HepG2 (cell line): ENCODE data around the gene CNTN5. TPM values are rescaled to one million over a fixed set of nuclear protein-coding genes. Genes with fewer than 3 reads are reported as not detected.

ENCODE experiments used
- ATAC-seq: fragments of 200-7000 bp; cut with Tn5 transposase; 3 replicates; pipeline ENCODE4 v1.9.1; 2020; ENCODE audit warnings: mild to moderate bottlenecking, moderate library complexity
- BruUV-seq: library from RNA; stranded (reverse); fragments of 400-500 nt; replicated peaks from 2 replicates; lab custom pipeline; 2021; lab: Mats Ljungman, UMichigan
- CTCF ChIA-PET: fragments of 300-600 bp; formaldehyde crosslinking; extraction: SDS; loops from one replicate; lab custom pipeline; 2021; ENCODE audit warnings: low total read pairs, inconsistent platforms, low intra/inter-chr PET ratio; lab: Yijun Ruan, JAX
- POLR2A ChIA-PET: fragments of 350-600 bp; sonication (Branson Sonifier 250); formaldehyde crosslinking; loops from one replicate; lab custom pipeline; 2020; ENCODE audit warnings: antibody characterized with exemption, inconsistent platforms; lab: Yijun Ruan, JAX
- DNase-seq: peaks from one replicate; pipeline ENCODE4 v3.0.0-alpha.2; 2015; ENCODE audit warnings: low spot score
- FAIRE-seq: peaks from 3 replicates; lab custom pipeline; 2011; peaks lifted over from hg19 to GRCh38; lab: Jason Lieb, UNC
- H2AFZ ChIP-seq: one replicate; pipeline ENCODE4 v1.6.1; 2011; ENCODE audit warnings: low read length, inconsistent platforms
- H3K27ac ChIP-seq: fragments of 300-600 bp; 3 replicates; pipeline ENCODE4 v1.8.0; 2011; ENCODE audit warnings: mixed run types, mild to moderate bottlenecking, mixed read lengths, low read length, inconsistent platforms; ENCODE audit not compliant: insufficient read depth; ENCODE audit errors: extremely low read length
- H3K27me3 ChIP-seq, 2 experiments: fragments of 200-600 bp in 1 of 2; 2 replicates in 1 of 2; 3 replicates in 1 of 2; pipeline versions ENCODE4 v1.6.0 to v1.8.0; 2011; ENCODE audit warnings: low read length in 2 of 2, mild to moderate bottlenecking in 2 of 2, moderate library complexity in 2 of 2, inconsistent platforms in 1 of 2; ENCODE audit not compliant: insufficient read depth in 2 of 2, control insufficient read depth in 1 of 2
- H3K36me3 ChIP-seq, 2 experiments: fragments of 200-600 bp in 1 of 2; replicated peaks in 1 of 2; 2 replicates in 1 of 2; 3 replicates in 1 of 2; pipeline versions ENCODE4 v1.5.1 to v1.8.0; 2011; ENCODE audit warnings: low read length in 2 of 2, inconsistent platforms in 1 of 2; ENCODE audit not compliant: insufficient read depth in 2 of 2, control insufficient read depth in 1 of 2
- H3K4me1 ChIP-seq: 2 replicates; pipeline ENCODE4 v1.5.1; 2012; ENCODE audit warnings: low read length, inconsistent platforms; ENCODE audit not compliant: insufficient read depth
- H3K4me2 ChIP-seq: 2 replicates; pipeline ENCODE4 v1.6.0; 2011; ENCODE audit warnings: low read depth, low read length, inconsistent platforms
- H3K4me3 ChIP-seq, 3 experiments: fragments of 200-600 bp in 1 of 3; sonication (generic), shearing (Covaris generic) in 1 of 3; replicated peaks in 1 of 3; 2 replicates each; pipeline ENCODE4 v1.5.1; 2011 to 2016; ENCODE audit warnings: low read length in 3 of 3, inconsistent platforms in 2 of 3, low read depth in 2 of 3, mild to moderate bottlenecking in 2 of 3, control low read depth in 1 of 3, mixed read lengths in 1 of 3; ENCODE audit not compliant: insufficient read depth in 1 of 3
- H3K79me2 ChIP-seq: one replicate; pipeline ENCODE4 v1.6.1; 2011; ENCODE audit warnings: low read length, inconsistent platforms; ENCODE audit not compliant: insufficient read depth
- H3K9ac ChIP-seq: 2 replicates; pipeline ENCODE4 v1.6.0; 2011; ENCODE audit warnings: mild to moderate bottlenecking, low read depth, low read length, inconsistent platforms; ENCODE audit not compliant: insufficient read depth
- H3K9me3 ChIP-seq: 2 replicates; pipeline ENCODE4 v1.5.1; 2012; ENCODE audit warnings: mild to moderate bottlenecking, low read length
- H4K20me1 ChIP-seq: 2 replicates; pipeline ENCODE4 v1.6.0; 2011; ENCODE audit warnings: inconsistent platforms, mild to moderate bottlenecking, low read length, moderate library complexity; ENCODE audit not compliant: insufficient read depth
- ADNP ChIP-seq: sonication (generic); formaldehyde crosslinking; IDR thresholded peaks from 2 replicates; pipeline ENCODE4 v1.4.0; 2020; ENCODE audit warnings: missing genetic modification reagents
- AHR ChIP-seq: IDR thresholded peaks from 2 replicates; pipeline ENCODE4 v1.6.1; 2018; ENCODE audit warnings: missing genetic modification reagents, missing compliant biosample characterization
- KDM4B ChIP-seq: sonication (generic); formaldehyde crosslinking; IDR thresholded peaks from 2 replicates; pipeline ENCODE4 v1.4.0; 2020; ENCODE audit warnings: missing genetic modification reagents
- MAFF ChIP-seq: IDR thresholded peaks from 2 replicates; pipeline ENCODE4 v1.6.1; 2011; ENCODE audit warnings: low read depth, low read length, improper control_type of control experiment
- MAFK ChIP-seq, 2 experiments: IDR thresholded peaks in 1 of 2; conservative IDR thresholded peaks in 1 of 2; 2 replicates each; pipeline ENCODE4 v1.6.1; 2011; ENCODE audit warnings: improper control_type of control experiment in 2 of 2, low read length in 2 of 2
- PPARG ChIP-seq: conservative IDR thresholded peaks from 2 replicates; pipeline ENCODE4 v1.6.1; 2016; ENCODE audit warnings: missing biosample characterization, missing genetic modification reagents
- TBP ChIP-seq: sonication (generic); formaldehyde crosslinking; IDR thresholded peaks from 2 replicates; pipeline ENCODE4 v1.5.0; 2020; ENCODE audit warnings: missing genetic modification reagents
- TRIM24 ChIP-seq: sonication (generic); formaldehyde crosslinking; IDR thresholded peaks from 2 replicates; pipeline ENCODE4 v1.8.0; 2022; ENCODE audit warnings: mild to moderate bottlenecking, missing genetic modification reagents
- ZNF501 ChIP-seq: sonication (generic); formaldehyde crosslinking; IDR thresholded peaks from 2 replicates; pipeline ENCODE4 v1.5.1; 2020; ENCODE audit warnings: mild to moderate bottlenecking, moderate library complexity, missing genetic modification reagents
- ZSCAN29 ChIP-seq: sonication (generic); formaldehyde crosslinking; conservative IDR thresholded peaks from 2 replicates; pipeline ENCODE4 v1.4.0; 2020; ENCODE audit warnings: mild to moderate bottlenecking, missing genetic modification reagents
- WGBS: methylation state at CpG from one replicate; pipeline ENCODE4 v1.1.6; 2017; ENCODE audit warnings: low lambda C conversion rate; 5-methylcytosine and 5-hydroxymethylcytosine counted together
- in situ Hi-C: cut with HindIII; loops from 2 replicates; pipeline ENCODE4 v1.10.0; 2017; ENCODE audit warnings: low pct_unique_long_range_greater_than_20kb; ENCODE audit not compliant: extremely low pct_ligation_motif_present
- intact Hi-C: fragments of 100-400 bp; cut with micrococcal nuclease; formaldehyde crosslinking; loops from one replicate; pipeline ENCODE4 v1.10.0; 2022; ENCODE audit not compliant: unreplicated experiment
- polyA plus RNA-seq, 8 experiments: library from polyadenylated mRNA; depleted of rRNA in 3 of 8; stranded (reverse) in 7 of 8; unstranded in 1 of 8; fragments of >200 nt; fragmentation: Illumina TruSeq in 4 of 8; extraction: Trizol in 4 of 8; gene quantifications; 2 replicates each; pipeline versions ENCODE4 v1.2.1 to v1.2.3, GENCODE V29; 2011 to 2016; ENCODE audit warnings: low read depth in 4 of 8, missing spikeins in 1 of 8, mixed read lengths in 1 of 8; ENCODE audit not compliant: insufficient read depth in 1 of 8
- total RNA-seq, 5 experiments: library from RNA; depleted of rRNA; stranded (reverse); fragments of >200 nt; fragmentation: Illumina TruSeq; extraction: Trizol; gene quantifications; 2 replicates each; pipeline ENCODE4 v1.2.3, GENCODE V29; 2016; ENCODE audit warnings: low read depth in 1 of 5
- TF ChIP-seq, protein P1 (sequence below): sonication (generic); formaldehyde crosslinking; IDR thresholded peaks from 2 replicates; pipeline ENCODE4 v1.4.0; 2020; ENCODE audit warnings: missing genetic modification reagents, borderline replicate concordance

Gene CNTN5
- total and polyA plus RNA-seq, 2 of the 13 experiments (the other 11 are each of a cell fraction or from before 2014, with no cell fraction given): not detected

DNA sequence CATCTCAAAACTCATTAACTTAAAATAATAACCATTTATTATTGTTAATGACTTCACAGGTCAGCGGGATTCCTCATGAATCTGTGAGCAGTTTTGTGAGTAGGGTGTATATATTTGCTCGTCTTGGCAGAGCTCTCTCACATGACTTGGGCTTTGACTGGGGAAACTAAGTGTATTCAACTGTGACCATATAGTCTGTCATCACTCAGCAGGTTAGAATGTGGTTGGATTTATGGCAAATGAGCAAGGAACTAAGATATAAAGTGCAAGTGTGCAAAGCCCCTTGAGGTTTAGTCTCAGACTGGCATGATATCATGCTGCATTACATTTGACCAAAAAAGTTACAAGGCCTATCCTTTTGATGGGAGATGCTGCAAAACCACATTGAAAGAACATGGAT, 254.8 kb downstream of the CNTN5 start (continued):
- TF ChIP-seq ZNF501 (CRISPR knock-in tag) (no peak), TRIM24 (CRISPR knock-in tag) (no peak), PPARG (CRISPR knock-in tag) (no peak), ADNP (no peak), ZSCAN29 (CRISPR knock-in tag) (no peak), TBP (CRISPR knock-in tag) (no peak), AHR (CRISPR knock-in tag) (no peak), KDM4B (CRISPR knock-in tag) (no peak)

DNA sequence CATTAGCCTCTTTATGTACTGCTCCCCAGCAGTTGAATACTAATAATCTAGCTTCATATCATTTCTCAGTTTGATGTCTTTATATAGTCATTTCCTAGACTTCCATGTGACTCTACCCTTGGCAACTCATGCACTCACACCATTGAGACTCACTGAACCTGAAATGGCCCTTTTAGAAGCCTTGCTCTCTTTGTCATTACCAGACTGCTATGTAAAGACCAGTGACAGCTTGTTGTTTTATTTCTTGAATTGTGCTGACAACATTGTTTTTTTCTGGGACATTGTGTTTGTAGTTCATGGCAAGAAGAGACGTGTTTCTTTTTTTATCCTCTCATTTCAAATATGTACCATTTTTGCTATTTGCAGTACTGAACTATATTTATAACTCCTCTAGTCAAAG, 256.5 kb downstream of the CNTN5 start:
- POLR2A ChIA-PET: no interaction called here
- CTCF ChIA-PET: no interaction called here
- intact Hi-C loops: no loop called here
- Histone ChIP-seq H3K4me1 (no peaks in the 10 kb centered on the region), H3K79me2 (no peaks in the 10 kb centered on the region), H3K4me2 (no peak overlapping the region), H3K27ac (no peak overlapping the region), H3K9ac (no peak overlapping the region), H4K20me1 (no peaks in the 10 kb centered on the region), H3K4me3 (no peak overlapping the region), H2AFZ (no peak overlapping the region), H3K36me3 (no peaks in the 10 kb centered on the region), H3K27me3 (no peaks in the 10 kb centered on the region), H3K9me3 (no peaks in the 10 kb centered on the region)
- DNase-seq (no peak), FAIRE-seq (no peak), ATAC-seq (no peak)
- TF ChIP-seq, protein P1, sequence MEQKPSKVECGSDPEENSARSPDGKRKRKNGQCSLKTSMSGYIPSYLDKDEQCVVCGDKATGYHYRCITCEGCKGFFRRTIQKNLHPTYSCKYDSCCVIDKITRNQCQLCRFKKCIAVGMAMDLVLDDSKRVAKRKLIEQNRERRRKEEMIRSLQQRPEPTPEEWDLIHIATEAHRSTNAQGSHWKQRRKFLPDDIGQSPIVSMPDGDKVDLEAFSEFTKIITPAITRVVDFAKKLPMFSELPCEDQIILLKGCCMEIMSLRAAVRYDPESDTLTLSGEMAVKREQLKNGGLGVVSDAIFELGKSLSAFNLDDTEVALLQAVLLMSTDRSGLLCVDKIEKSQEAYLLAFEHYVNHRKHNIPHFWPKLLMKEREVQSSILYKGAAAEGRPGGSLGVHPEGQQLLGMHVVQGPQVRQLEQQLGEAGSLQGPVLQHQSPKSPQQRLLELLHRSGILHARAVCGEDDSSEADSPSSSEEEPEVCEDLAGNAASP (CRISPR knock-in tag): no peak
- peak; percentile 41 to 70; a peak in 3 of 4 replicates for TF ChIP-seq MAFK (conservative IDR thresholded peaks at IDR 0.05 in 1 of 2, IDR thresholded peaks at IDR 0.05 in 1 of 2; ENCODE audit: low read length in 2 of 2)
- TF ChIP-seq MAFF: peak; percentile 55; the same call in 1 of the 2 replicates
- BruUV-seq: no TSS peak
- in situ Hi-C loops: no loop called here
- 2% methylated on average over 1 of the region's 1 CpG for WGBS
